ENCODE data around the gene PCSK2. TPM values are rescaled to one million over a fixed set of nuclear protein-coding genes. Genes with fewer than 3 reads are reported as not detected.

PCSK2 gene
- total RNA-seq, 2 donors from 2014 or later, result 0.18 to 2.7 TPM

DNA sequence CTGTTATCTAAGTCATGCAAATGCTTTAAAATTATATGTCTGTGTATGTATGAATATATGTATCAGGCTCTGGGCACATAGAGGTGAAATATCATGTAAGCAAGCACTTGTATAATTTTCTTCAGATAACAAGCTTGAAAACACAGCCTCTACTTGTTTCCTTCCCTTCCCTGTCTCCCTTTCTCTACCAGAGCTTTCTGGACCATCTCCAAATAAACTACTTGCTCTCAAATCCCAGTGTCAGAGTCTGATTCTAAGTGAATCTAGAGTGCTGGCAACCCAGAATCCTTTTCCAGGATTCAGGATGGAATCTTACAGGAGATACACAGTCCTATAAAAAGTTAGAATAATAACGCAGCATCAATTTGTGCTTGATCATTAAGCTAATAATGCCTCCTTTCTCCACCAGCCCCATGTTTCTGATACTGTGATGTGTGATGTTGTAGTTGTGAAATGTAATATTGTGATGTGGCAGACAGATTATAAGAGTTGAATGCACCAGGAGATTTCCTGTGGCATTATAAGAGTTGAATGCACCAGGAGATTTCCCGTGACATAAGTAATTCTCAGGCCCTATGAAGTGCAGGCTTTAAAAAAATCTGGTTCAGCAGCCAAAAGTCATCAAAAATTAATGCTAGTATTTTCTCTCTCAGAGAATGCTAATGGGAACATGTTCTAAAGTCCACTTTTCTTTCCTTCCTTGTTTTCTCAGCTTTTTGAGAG, 89.6 kb downstream of the PCSK2 start:
- H3K4me3 ChIP-seq, result no peak overlapping the region
- WGBS, result 70% methylated on average over 2 of the region's 2 CpGs
- no peak for DNase-seq (ENCODE audit: low spot score)
- H3K36me3 ChIP-seq, result no peaks in the 10 kb centered on the region
- H3K4me1 ChIP-seq (replicated peaks), result no peaks in the 10 kb centered on the region
- peaks cover 10% of the 10 kb centered on the region for H3K27me3 ChIP-seq (replicated peaks; ENCODE audit: insufficient read depth)
- intact Hi-C loops (cut with DNase I), result no loop called here
- TF ChIP-seq, protein P1, sequence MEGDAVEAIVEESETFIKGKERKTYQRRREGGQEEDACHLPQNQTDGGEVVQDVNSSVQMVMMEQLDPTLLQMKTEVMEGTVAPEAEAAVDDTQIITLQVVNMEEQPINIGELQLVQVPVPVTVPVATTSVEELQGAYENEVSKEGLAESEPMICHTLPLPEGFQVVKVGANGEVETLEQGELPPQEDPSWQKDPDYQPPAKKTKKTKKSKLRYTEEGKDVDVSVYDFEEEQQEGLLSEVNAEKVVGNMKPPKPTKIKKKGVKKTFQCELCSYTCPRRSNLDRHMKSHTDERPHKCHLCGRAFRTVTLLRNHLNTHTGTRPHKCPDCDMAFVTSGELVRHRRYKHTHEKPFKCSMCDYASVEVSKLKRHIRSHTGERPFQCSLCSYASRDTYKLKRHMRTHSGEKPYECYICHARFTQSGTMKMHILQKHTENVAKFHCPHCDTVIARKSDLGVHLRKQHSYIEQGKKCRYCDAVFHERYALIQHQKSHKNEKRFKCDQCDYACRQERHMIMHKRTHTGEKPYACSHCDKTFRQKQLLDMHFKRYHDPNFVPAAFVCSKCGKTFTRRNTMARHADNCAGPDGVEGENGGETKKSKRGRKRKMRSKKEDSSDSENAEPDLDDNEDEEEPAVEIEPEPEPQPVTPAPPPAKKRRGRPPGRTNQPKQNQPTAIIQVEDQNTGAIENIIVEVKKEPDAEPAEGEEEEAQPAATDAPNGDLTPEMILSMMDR (IDR thresholded peaks at IDR 0.05), result no peak
- TF ChIP-seq POLR2A (IDR thresholded peaks at IDR 0.05) (no peak), POLR2AphosphoS5 (IDR thresholded peaks at IDR 0.05) (no peak)
- no peaks in the 10 kb centered on the region for H3K9me3 ChIP-seq
- H3K27ac ChIP-seq, result no peak overlapping the region

DNA sequence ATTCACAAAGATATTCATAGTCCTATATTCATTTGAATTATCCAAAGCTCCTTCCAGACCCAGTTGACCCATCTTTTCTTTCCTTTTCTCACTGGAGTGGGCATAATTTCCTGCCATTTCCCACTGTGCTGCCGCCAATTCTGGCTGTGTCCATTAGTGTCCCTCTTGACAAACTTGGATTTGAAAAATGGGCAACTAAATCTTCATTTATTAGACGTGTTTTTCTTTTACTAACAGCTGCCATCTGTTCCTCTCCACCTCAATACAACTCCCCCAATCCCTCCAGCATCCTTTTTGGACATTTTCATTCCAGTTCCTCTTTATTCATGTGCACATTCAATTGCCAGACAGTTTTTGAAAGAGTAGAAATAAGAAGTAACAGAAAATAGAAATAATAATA, 90.5 kb downstream of the PCSK2 start:
- Histone ChIP-seq H3K9me3 (no peaks in the 10 kb centered on the region), H3K4me1 (replicated peaks) (no peaks in the 10 kb centered on the region), H3K27ac (no peak overlapping the region), H3K27me3 (replicated peaks; ENCODE audit: insufficient read depth) (peaks cover 10% of the 10 kb centered on the region), H3K4me3 (no peak overlapping the region), H3K36me3 (no peaks in the 10 kb centered on the region)
- 72% methylated on average over 2 of the region's 2 CpGs for WGBS
- TF ChIP-seq, protein P1 (IDR thresholded peaks at IDR 0.05), result no peak
- no peak for TF ChIP-seq POLR2A (IDR thresholded peaks at IDR 0.05)
- no peak for TF ChIP-seq POLR2AphosphoS5 (IDR thresholded peaks at IDR 0.05)
- intact Hi-C loops (cut with DNase I), result no loop called here
- no peak for DNase-seq (ENCODE audit: low spot score)

DNA sequence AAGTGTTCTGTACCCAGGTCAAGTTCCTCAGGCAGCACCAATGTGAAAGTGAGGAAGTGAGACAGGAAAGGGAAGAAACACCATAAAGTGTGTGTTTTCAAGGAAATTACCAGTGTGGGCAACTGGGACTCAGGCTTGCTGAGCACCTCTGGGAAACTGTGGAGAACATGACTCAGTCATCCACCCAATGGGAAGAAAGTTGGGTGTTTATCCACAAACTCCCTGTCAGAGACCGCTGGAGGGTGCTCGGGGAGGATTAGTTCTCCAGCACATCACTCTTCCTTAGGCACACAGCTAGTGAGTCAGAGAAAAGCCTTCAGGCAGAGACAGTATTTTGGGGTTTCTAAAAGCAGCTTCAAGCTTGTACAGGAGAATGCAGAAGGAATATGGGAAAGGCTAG, 93.6 kb downstream of the PCSK2 start:
- H3K27ac ChIP-seq, result no peak overlapping the region
- no peak for DNase-seq (ENCODE audit: low spot score)
- TF ChIP-seq POLR2A (IDR thresholded peaks at IDR 0.05) (no peak), POLR2AphosphoS5 (IDR thresholded peaks at IDR 0.05) (no peak)
- no peak overlapping the region for H3K4me3 ChIP-seq
- no peaks in the 10 kb centered on the region for H3K9me3 ChIP-seq
- intact Hi-C loops (cut with DNase I), result no loop called here
- H3K27me3 ChIP-seq (replicated peaks; ENCODE audit: insufficient read depth), result peaks cover 5% of the 10 kb centered on the region
- no peaks in the 10 kb centered on the region for H3K36me3 ChIP-seq
- H3K4me1 ChIP-seq (replicated peaks), result no peaks in the 10 kb centered on the region
- 80% methylated on average over 2 of the region's 2 CpGs for WGBS

DNA sequence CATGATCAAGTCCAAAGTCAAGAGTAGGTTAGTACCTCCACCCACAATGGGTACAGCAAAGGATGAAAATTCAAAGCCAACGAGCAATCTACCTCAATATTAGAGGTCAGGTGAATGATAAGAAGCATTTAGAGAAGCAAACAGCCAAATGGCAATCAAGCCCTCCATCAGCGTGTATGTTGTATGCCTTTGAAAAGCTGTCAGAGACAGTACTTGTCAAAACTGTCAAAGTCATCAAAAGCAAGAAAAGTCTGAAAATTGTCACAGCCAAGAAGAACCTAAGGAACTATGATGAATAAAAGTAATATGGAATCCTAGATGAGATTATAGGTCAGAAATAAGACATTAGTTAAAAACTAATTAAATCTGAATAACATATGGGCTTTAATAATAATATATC, 99.3 kb downstream of the PCSK2 start:
- no peak for TF ChIP-seq POLR2AphosphoS5 (IDR thresholded peaks at IDR 0.05)
- Histone ChIP-seq H3K36me3 (no peaks in the 10 kb centered on the region), H3K4me3 (no peak overlapping the region), H3K9me3 (no peaks in the 10 kb centered on the region), H3K27me3 (replicated peaks; ENCODE audit: insufficient read depth) (peaks cover 3% of the 10 kb centered on the region), H3K27ac (no peak overlapping the region), H3K4me1 (replicated peaks) (no peaks in the 10 kb centered on the region)
- no peak for DNase-seq (ENCODE audit: low spot score)
- intact Hi-C loops (cut with DNase I), result no loop called here
- 94% methylated on average over 2 of the region's 2 CpGs for WGBS

DNA sequence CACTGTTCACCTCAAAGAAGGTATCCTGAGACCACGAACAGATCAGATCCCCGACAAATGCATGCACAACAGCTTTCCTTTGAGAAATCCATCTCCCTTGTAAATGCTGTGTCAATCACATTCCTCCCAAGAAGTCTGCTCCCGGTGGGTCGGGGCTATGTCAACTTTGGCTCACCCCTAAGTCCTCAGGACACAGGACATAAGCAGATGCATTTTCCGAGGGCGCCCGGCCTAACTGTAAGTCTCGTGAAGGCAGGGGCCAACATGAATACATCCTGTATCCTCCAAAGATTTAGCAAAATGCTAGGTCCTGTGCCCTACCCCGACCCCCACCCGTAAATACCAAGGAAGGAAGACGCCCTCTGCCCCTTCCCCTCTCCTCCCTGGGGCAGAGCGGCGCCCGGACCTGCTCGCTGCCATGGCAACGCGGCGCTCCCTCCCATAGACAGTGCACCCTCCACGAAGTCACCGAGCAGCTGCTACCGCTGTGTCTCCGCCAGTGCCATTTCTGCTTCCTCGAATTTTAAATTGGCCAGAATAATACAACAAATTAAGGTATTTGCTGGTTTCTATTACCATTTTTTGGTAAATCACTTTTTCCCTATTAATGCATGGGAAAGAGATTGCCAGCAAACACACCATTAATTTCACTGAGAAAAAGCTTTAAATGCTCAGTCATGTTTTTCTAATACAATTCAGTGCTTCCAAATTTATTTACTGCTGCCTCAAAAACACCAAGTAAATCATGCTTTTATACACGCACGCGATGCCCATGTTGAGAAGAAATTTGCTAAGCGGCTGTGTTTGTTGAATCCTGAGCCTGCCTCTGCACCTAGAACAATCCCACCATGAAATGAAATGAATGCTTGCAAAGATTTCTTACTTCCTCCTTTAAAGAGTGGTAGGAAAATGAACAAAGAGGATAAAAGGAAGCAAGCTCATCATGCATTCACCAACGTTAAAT, 100.6 kb downstream of the PCSK2 start:
- H3K36me3 ChIP-seq, result no peaks in the 10 kb centered on the region
- intact Hi-C loops (cut with DNase I), result no loop called here
- H3K27ac ChIP-seq, result no peak overlapping the region
- H3K4me1 ChIP-seq (replicated peaks), result no peaks in the 10 kb centered on the region
- TF ChIP-seq, protein P1 (IDR thresholded peaks at IDR 0.05), result no peak
- TF ChIP-seq POLR2A (IDR thresholded peaks at IDR 0.05) (no peak), POLR2AphosphoS5 (IDR thresholded peaks at IDR 0.05) (no peak)
- peaks cover 3% of the 10 kb centered on the region for H3K27me3 ChIP-seq (replicated peaks; ENCODE audit: insufficient read depth)
- WGBS, result 20% methylated on average over 28 of the region's 28 CpGs
- DNase-seq (ENCODE audit: low spot score), result no peak
- no peak overlapping the region for H3K4me3 ChIP-seq
- H3K9me3 ChIP-seq, result no peaks in the 10 kb centered on the region
